WTC11 (cell line): ENCODE data around the gene AGXT. TPM values are rescaled to one million over a fixed set of nuclear protein-coding genes. Genes with fewer than 3 reads are reported as not detected.

Experiments used
- ATAC-seq: fragments of 200-7000 bp; cut with Tn5 transposase; 2 replicates; pipeline ENCODE4 v1.10.0; 2021; ENCODE audit warnings: mild to moderate bottlenecking, moderate library complexity
- CTCF ChIA-PET: fragments of 300-600 bp; sonication (Branson Sonifier 250); formaldehyde crosslinking; loops from one replicate; lab custom pipeline; 2021; ENCODE audit warnings: antibody characterized with exemption; lab: Charles Lee
- POLR2A ChIA-PET: fragments of 350-600 bp; sonication (Branson Sonifier 250); formaldehyde crosslinking; loops from one replicate; lab custom pipeline; 2021; ENCODE audit warnings: antibody characterized with exemption; lab: Charles Lee
- DNase-seq: peaks from one replicate; pipeline ENCODE4 v3.0.0; 2021; ENCODE audit warnings: low spot score
- H3K27ac Mint-ChIP-seq: 2 replicates; pipeline ENCODE4 v1.8.0; 2021; ENCODE audit warnings: mixed read lengths
- H3K27me3 Mint-ChIP-seq: 2 replicates; pipeline ENCODE4 v1.8.0; 2021; ENCODE audit warnings: low read depth, mild to moderate bottlenecking, moderate library complexity, mixed read lengths
- H3K36me3 Mint-ChIP-seq: 2 replicates; pipeline ENCODE4 v1.8.0; 2021; ENCODE audit warnings: mixed read lengths
- H3K4me1 Mint-ChIP-seq: 2 replicates; pipeline ENCODE4 v1.8.0; 2022; ENCODE audit warnings: mixed read lengths
- H3K4me3 Mint-ChIP-seq: 2 replicates; pipeline ENCODE4 v1.8.0; 2021; ENCODE audit warnings: mild to moderate bottlenecking, moderate library complexity, mixed read lengths
- H3K9me3 Mint-ChIP-seq: 2 replicates; pipeline ENCODE4 v1.8.0; 2021; ENCODE audit warnings: mixed read lengths
- AFF4 ChIP-seq: sonication (generic); formaldehyde crosslinking; IDR thresholded peaks from 2 replicates; pipeline ENCODE4 v1.8.1; 2023; ENCODE audit warnings: mild to moderate bottlenecking, missing genetic modification reagents, borderline replicate concordance
- ATF2 ChIP-seq: sonication (generic); formaldehyde crosslinking; IDR thresholded peaks from 2 replicates; pipeline ENCODE4 v1.8.1; 2022; ENCODE audit warnings: low read depth, missing genetic modification reagents, borderline replicate concordance
- ELF4 ChIP-seq: sonication (generic); formaldehyde crosslinking; IDR thresholded peaks from 2 replicates; pipeline ENCODE4 v1.8.1; 2022; ENCODE audit warnings: low read depth, mild to moderate bottlenecking, moderate library complexity, missing genetic modification reagents
- GTF2I ChIP-seq: fragments of 250-450 bp; sonication (Bioruptor Pico); conservative IDR thresholded peaks from 2 replicates; pipeline ENCODE4 v1.4.0; 2021; ENCODE audit warnings: mild to moderate bottlenecking
- IRF1 ChIP-seq: sonication (generic); formaldehyde crosslinking; IDR thresholded peaks from 2 replicates; pipeline ENCODE4 v1.8.0; 2023; ENCODE audit warnings: missing genetic modification reagents
- KAT7 ChIP-seq: sonication (generic); formaldehyde crosslinking; IDR thresholded peaks from 2 replicates; pipeline ENCODE4 v1.8.1; 2023; ENCODE audit warnings: missing genetic modification reagents, mild to moderate bottlenecking, borderline replicate concordance
- NFE2L1 ChIP-seq: sonication (generic); formaldehyde crosslinking; IDR thresholded peaks from 2 replicates; pipeline ENCODE4 v1.8.1; 2023; ENCODE audit warnings: missing genetic modification reagents
- PRRX2 ChIP-seq: fragments of 250-450 bp; sonication (Bioruptor Pico); IDR thresholded peaks from 2 replicates; pipeline ENCODE4 v1.8.0; 2021; ENCODE audit warnings: mild to moderate bottlenecking
- SOX15 ChIP-seq: fragments of 250-450 bp; sonication (Bioruptor Pico); IDR thresholded peaks from 2 replicates; pipeline ENCODE4 v1.9.0; 2021; ENCODE audit warnings: mild to moderate bottlenecking
- STAT6 ChIP-seq: sonication (generic); formaldehyde crosslinking; conservative IDR thresholded peaks from 2 replicates; pipeline ENCODE4 v1.8.1; 2023; ENCODE audit warnings: mild to moderate bottlenecking, low read depth, missing genetic modification reagents, moderate library complexity
- ZNF138 ChIP-seq: sonication (generic); formaldehyde crosslinking; conservative IDR thresholded peaks from 2 replicates; pipeline ENCODE4 v1.8.1; 2022; ENCODE audit warnings: mild to moderate bottlenecking, moderate library complexity, missing genetic modification reagents
- ZNF532 ChIP-seq: fragments of 250-450 bp; sonication (Bioruptor Pico); IDR thresholded peaks from 2 replicates; pipeline ENCODE4 v1.9.0; 2021; ENCODE audit warnings: mild to moderate bottlenecking, borderline replicate concordance
- ZNF671 ChIP-seq: fragments of 250-450 bp; sonication (Bioruptor Pico); IDR thresholded peaks from 2 replicates; pipeline ENCODE4 v1.8.0; 2021; ENCODE audit warnings: mild to moderate bottlenecking
- ZSCAN18 ChIP-seq: fragments of 250-450 bp; sonication (Bioruptor Pico); IDR thresholded peaks from 2 replicates; pipeline ENCODE4 v2.1.2; 2022; ENCODE audit warnings: mild to moderate bottlenecking, moderate library complexity
- total RNA-seq: library from RNA; stranded (reverse); gene quantifications from 3 replicates; pipeline ENCODE4 v1.2.3, GENCODE V29; 2021

The AGXT gene
- total RNA-seq, 1 experiment from 2014 or later, result 0.24 TPM

- TF ChIP-seq STAT6 (CRISPR knock-in tag) (no peak), AFF4 (CRISPR knock-in tag) (no peak)
- TF ChIP-seq, all 79 proteins: peak for 0
Measured at GRCh38 chr2:240858321-240858720, 10.3 kb upstream of the AGXT start (continued).

GRCh38 chr2:240858871-240859270 is 9.8 kb upstream of the AGXT start:
- ATAC-seq, result no peak
- no peak for DNase-seq
- no peak for TF ChIP-seq GTF2I (CRISPR knock-in tag)
- TF ChIP-seq ZNF532, result no peak
- no peak for TF ChIP-seq ZNF671 (CRISPR knock-in tag)
- no peak for TF ChIP-seq ELF4 (CRISPR knock-in tag)
- TF ChIP-seq KAT7, result no peak
- no peak for TF ChIP-seq IRF1 (CRISPR knock-in tag)
- no peak for TF ChIP-seq ZSCAN18 (CRISPR knock-in tag)
- no peak for TF ChIP-seq NFE2L1 (CRISPR knock-in tag)
- no peak for TF ChIP-seq SOX15 (CRISPR knock-in tag)
- no peak for TF ChIP-seq PRRX2 (CRISPR knock-in tag)
- TF ChIP-seq ATF2 (CRISPR knock-in tag), result no peak
- TF ChIP-seq ZNF138, result no peak
- peaks cover 4% of the 10 kb centered on the region; the same call in 1 of the 2 replicates for H3K36me3 Mint-ChIP-seq
- H3K4me1 Mint-ChIP-seq, result no peaks in the 10 kb centered on the region
- peaks cover 13% of the 10 kb centered on the region for H3K9me3 Mint-ChIP-seq
- H3K4me3 Mint-ChIP-seq, result no peak overlapping the region
- no peaks in the 10 kb centered on the region; the same call in 1 of the 2 replicates for H3K27me3 Mint-ChIP-seq
- POLR2A ChIA-PET, result no interaction called here
- CTCF ChIA-PET, result interaction anchor here (0.7 to 2.5 kb wide), 2 partner anchors 55 to 220 kb away, joined by 3 to 12 read pairs; no protein-coding TSS in a partner anchor
- no peak overlapping the region for H3K27ac Mint-ChIP-seq
